ENCODE data around the gene HPS5.
"Not testable (repeated sequence)": the region's sequence is repeated elsewhere in the genome, so short reads cannot be mapped to it uniquely, and the experiment has no call there.

The HPS5 gene

GRCh38 chr11:18270102-18270501, 51.8 kb downstream of the HPS5 start:
- Histone ChIP-seq H3K4me3 (ENCODE audit: low read length) (no peak overlapping the region), H3K9me3 (ENCODE audit: insufficient read depth, low read depth, low read length) (no peaks in the 10 kb centered on the region), H3K27me3 (ENCODE audit: insufficient read depth, low read length) (no peaks in the 10 kb centered on the region), H3K27ac (ENCODE audit: low read depth, low read length) (no peak overlapping the region), H3K4me1 (ENCODE audit: insufficient read depth, low read length) (no peaks in the 10 kb centered on the region), H3K36me3 (ENCODE audit: insufficient read depth, low read length) (no peaks in the 10 kb centered on the region), H3K9ac (ENCODE audit: low read depth, low read length) (no peak overlapping the region)
- 78% methylated on average over 4 of the region's 4 CpGs for WGBS

DNA sequence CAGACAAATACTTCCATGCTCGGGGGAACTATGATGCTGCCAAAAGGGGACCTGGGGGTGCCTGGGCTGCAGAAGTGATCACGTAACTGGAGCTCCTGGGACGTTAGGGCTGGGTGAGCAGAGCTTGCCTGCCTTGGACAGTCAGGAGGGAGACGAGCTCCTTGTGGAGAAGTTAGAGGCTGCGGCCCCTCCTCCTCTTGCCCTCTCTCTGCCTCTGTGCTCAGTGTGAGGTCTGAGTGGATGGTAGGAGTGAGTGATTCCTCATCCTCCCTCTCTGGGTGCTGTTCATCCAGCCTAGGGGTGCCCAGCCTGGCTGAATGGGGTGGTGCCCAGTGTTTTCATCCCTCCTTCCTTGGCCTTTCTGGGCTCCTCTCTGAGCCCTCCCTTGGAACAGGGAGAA, 52.7 kb downstream of the HPS5 start:
- not testable (repeated sequence) for H3K4me3 ChIP-seq (ENCODE audit: low read length); H3K27me3 ChIP-seq (ENCODE audit: insufficient read depth, low read length); H3K27ac ChIP-seq (ENCODE audit: low read depth, low read length); H3K9ac ChIP-seq (ENCODE audit: low read depth, low read length); H3K36me3 ChIP-seq (ENCODE audit: insufficient read depth, low read length); H3K4me1 ChIP-seq (ENCODE audit: insufficient read depth, low read length); H3K9me3 ChIP-seq (ENCODE audit: insufficient read depth, low read depth, low read length)
- WGBS = no CpG with 5 or more reads among the region's 5 CpGs

- not testable (repeated sequence) for H3K27ac ChIP-seq (ENCODE audit: low read depth, low read length); H3K36me3 ChIP-seq (ENCODE audit: insufficient read depth, low read length); H3K9me3 ChIP-seq (ENCODE audit: insufficient read depth, low read depth, low read length); H3K9ac ChIP-seq (ENCODE audit: low read depth, low read length); H3K4me1 ChIP-seq (ENCODE audit: insufficient read depth, low read length); H3K27me3 ChIP-seq (ENCODE audit: insufficient read depth, low read length); H3K4me3 ChIP-seq (ENCODE audit: low read length)
- WGBS = 94% methylated on average over 3 of the region's 10 CpGs
These were observed 54.4 kb downstream of the HPS5 start for GRCh38 chr11:18267335-18268133.

- H3K4me1 ChIP-seq (ENCODE audit: insufficient read depth, low read length) = no peaks in the 10 kb centered on the region
These were observed 56.0 kb downstream of the HPS5 start, which contains the start of gene SAA1 for GRCh38 chr11:18265949-18266348. TSS of gene SAA1 (plus strand) at chr11:18266264. CDS start at chr11:18266888, 624 bp downstream.

DNA sequence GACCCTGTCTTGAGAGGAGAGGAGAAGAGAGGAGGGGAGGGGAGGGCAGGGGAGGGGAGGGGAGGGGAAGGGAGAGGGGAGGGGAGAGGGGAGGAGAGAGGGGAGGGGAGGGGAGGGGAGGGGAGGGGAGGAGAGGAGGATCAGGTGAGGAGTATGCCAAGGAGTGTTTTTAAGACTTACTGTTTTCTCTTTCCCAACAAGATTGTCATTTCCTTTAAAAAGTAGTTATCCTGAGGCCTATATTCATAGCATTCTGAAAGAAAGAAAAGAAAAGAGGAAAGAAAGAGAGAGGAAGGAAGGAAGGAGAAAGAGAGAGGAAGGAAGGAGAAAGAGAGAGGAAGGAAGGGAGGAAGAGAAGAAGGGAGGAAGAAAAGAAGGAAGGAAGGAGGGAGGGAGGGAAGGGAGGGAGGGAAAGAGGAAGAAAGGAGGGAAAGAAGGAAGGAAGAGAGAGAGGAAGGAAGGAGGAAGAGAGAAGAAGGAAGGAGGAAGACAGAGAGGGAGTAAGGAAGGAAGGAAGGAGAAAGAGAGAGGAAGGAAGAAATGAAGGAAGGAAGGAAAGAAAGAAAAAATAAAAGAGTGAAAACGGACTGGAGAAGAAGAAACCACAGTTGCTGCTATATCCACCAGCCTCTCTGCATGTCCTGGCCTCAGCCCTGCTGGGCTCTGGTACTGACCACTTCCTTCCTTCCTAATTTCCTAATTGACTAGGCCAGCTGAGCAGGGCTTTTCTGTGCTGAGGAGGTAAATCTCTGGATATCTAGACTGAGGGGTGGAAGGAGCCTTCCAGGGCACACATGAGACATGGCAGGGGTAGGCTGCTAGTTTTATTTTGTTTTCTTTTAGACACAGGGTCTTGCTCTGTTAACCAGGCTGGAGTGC, 57.0 kb downstream of the HPS5 start:
- Histone ChIP-seq H3K4me3 (ENCODE audit: low read length) (no peak overlapping the region), H3K36me3 (ENCODE audit: insufficient read depth, low read length) (no peaks in the 10 kb centered on the region), H3K9ac (ENCODE audit: low read depth, low read length) (no peak overlapping the region), H3K27me3 (ENCODE audit: insufficient read depth, low read length) (no peaks in the 10 kb centered on the region), H3K27ac (ENCODE audit: low read depth, low read length) (no peak overlapping the region), H3K9me3 (ENCODE audit: insufficient read depth, low read depth, low read length) (no peaks in the 10 kb centered on the region), H3K4me1 (ENCODE audit: insufficient read depth, low read length) (no peaks in the 10 kb centered on the region)
- 67% methylated on average over 1 of the region's 1 CpG for WGBS

More at GRCh38 chr11:18265949-18266348, 56.0 kb downstream of the HPS5 start, which contains the start of gene SAA1:
- Histone ChIP-seq H3K27ac (ENCODE audit: low read depth, low read length) (no peak within 1 kb of the TSS), H3K9me3 (ENCODE audit: insufficient read depth, low read depth, low read length) (no peaks in the 10 kb centered on the region), H3K9ac (ENCODE audit: low read depth, low read length) (no peak within 1 kb of the TSS), H3K36me3 (ENCODE audit: insufficient read depth, low read length) (no peaks in the 10 kb centered on the region), H3K4me3 (ENCODE audit: low read length) (no peak within 1 kb of the TSS), H3K27me3 (ENCODE audit: insufficient read depth, low read length) (no peaks in the 10 kb centered on the region)
- WGBS = 90% methylated on average over 6 of the region's 8 CpGs

GRCh38 chr11:18264035-18264434, 57.9 kb downstream of the HPS5 start:
- Histone ChIP-seq H3K27me3 (ENCODE audit: insufficient read depth, low read length) (no peaks in the 10 kb centered on the region), H3K4me3 (ENCODE audit: low read length) (no peak overlapping the region), H3K36me3 (ENCODE audit: insufficient read depth, low read length) (no peaks in the 10 kb centered on the region), H3K9ac (ENCODE audit: low read depth, low read length) (no peak overlapping the region), H3K27ac (ENCODE audit: low read depth, low read length) (no peak overlapping the region), H3K4me1 (ENCODE audit: insufficient read depth, low read length) (no peaks in the 10 kb centered on the region), H3K9me3 (ENCODE audit: insufficient read depth, low read depth, low read length) (no peaks in the 10 kb centered on the region)
- 90% methylated on average over 4 of the region's 4 CpGs for WGBS

DNA sequence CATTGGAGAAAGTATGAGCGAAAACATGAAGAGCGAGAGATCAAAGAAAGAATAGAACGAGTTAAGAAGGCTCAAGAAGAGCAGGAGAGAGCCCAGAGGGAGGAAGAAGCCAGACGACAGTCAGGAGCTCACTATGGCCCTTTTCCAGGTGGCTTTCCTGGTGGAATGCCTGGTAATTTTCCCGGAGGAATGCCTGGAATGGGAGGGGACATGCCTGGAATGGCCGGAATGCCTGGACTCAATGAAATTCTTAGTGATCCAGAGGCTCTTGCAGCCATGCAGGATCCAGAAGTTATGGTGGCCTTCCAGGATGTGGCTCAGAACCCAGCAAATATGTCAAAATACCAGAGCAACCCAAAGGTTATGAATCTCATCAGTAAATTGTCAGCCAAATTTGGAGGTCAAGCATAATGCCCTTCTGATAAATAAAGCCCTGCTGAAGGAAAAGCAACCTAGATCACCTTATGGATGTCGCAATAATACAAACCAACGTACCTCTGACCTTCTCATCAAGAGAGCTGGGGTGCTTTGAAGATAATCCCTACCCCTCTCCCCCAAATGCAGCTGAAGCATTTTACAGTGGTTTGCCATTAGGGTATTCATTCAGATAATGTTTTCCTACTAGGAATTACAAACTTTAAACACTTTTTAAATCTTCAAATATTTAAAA, 59.1 kb downstream of the HPS5 start:
- H3K36me3 ChIP-seq (ENCODE audit: insufficient read depth, low read length); H3K27me3 ChIP-seq (ENCODE audit: insufficient read depth, low read length); H3K4me1 ChIP-seq (ENCODE audit: insufficient read depth, low read length); H3K4me3 ChIP-seq (ENCODE audit: low read length); H3K27ac ChIP-seq (ENCODE audit: low read depth, low read length); H3K9ac ChIP-seq (ENCODE audit: low read depth, low read length); H3K9me3 ChIP-seq (ENCODE audit: insufficient read depth, low read depth, low read length): not testable (repeated sequence)
- 65% methylated on average over 8 of the region's 8 CpGs for WGBS

DNA sequence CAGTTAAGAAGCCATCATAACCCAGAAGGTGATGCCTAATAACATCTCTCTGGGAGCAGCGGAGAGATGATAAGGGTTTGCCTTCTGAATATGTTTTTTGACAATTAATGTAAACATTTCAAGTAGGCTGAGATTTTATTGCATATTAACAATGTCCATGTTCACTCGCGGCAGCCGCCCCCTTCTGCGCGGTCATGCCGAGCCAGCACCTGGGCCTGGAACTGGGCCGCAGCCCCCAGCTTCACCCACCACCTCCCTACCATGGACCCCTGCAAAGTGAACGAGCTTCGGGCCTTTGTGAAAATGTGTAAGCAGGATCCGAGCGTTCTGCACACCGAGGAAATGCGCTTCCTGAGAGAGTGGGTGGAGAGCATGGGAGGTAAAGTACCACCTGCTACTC, 60.2 kb downstream of the HPS5 start:
- Histone ChIP-seq H3K36me3 (ENCODE audit: insufficient read depth, low read length) (no peaks in the 10 kb centered on the region), H3K9ac (ENCODE audit: low read depth, low read length) (no peak overlapping the region), H3K4me3 (ENCODE audit: low read length) (no peak overlapping the region), H3K9me3 (ENCODE audit: insufficient read depth, low read depth, low read length) (no peaks in the 10 kb centered on the region), H3K4me1 (ENCODE audit: insufficient read depth, low read length) (no peaks in the 10 kb centered on the region), H3K27ac (ENCODE audit: low read depth, low read length) (no peak overlapping the region), H3K27me3 (ENCODE audit: insufficient read depth, low read length) (no peaks in the 10 kb centered on the region)
- 97% methylated on average over 14 of the region's 14 CpGs for WGBS

DNA sequence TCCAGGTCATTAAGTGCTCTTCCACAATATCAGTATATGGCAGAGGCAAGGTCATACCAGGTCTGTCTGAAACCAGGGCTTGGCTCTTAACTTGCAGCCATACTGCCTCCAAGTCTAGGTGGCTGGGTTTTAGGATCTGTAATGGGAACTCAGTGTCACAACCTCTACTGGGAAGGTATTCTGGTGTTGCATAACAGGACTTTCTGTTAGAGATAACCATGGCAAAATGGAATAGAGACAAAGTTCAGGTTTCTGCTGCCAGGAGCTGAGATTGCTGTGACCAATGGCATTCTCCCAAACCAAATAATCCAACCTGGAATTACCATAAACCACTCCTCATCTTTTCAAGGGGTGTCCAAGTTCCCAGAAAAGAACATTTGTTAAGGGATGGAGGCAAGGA, 62.7 kb downstream of the HPS5 start:
- Histone ChIP-seq H3K36me3 (ENCODE audit: insufficient read depth, low read length) (no peaks in the 10 kb centered on the region), H3K9me3 (ENCODE audit: insufficient read depth, low read depth, low read length) (no peaks in the 10 kb centered on the region), H3K4me3 (ENCODE audit: low read length) (no peak overlapping the region), H3K27me3 (ENCODE audit: insufficient read depth, low read length) (no peaks in the 10 kb centered on the region), H3K27ac (ENCODE audit: low read depth, low read length) (no peak overlapping the region), H3K9ac (ENCODE audit: low read depth, low read length) (no peak overlapping the region), H3K4me1 (ENCODE audit: insufficient read depth, low read length) (no peaks in the 10 kb centered on the region)

GRCh38 chr11:18254781-18255361, 67.1 kb downstream of the HPS5 start:
- Histone ChIP-seq H3K27me3 (ENCODE audit: insufficient read depth, low read length) (no peaks in the 10 kb centered on the region), H3K9ac (ENCODE audit: low read depth, low read length) (no peak overlapping the region), H3K36me3 (ENCODE audit: insufficient read depth, low read length) (no peaks in the 10 kb centered on the region), H3K27ac (ENCODE audit: low read depth, low read length) (no peak overlapping the region), H3K4me3 (ENCODE audit: low read length) (no peak overlapping the region), H3K9me3 (ENCODE audit: insufficient read depth, low read depth, low read length) (no peaks in the 10 kb centered on the region), H3K4me1 (ENCODE audit: insufficient read depth, low read length) (no peaks in the 10 kb centered on the region)
- WGBS = 81% methylated on average over 2 of the region's 2 CpGs
